PC-9 (cell line): ENCODE results near the gene ADSS1. TPM values are rescaled to one million over a fixed set of nuclear protein-coding genes. Genes with fewer than 3 reads are reported as not detected.

Source experiments
- BruUV-seq: library from RNA; stranded (reverse); fragments of 400-500 nt; replicated peaks from 2 replicates; lab custom pipeline; 2021; lab: Mats Ljungman, UMichigan
- CTCF ChIA-PET: fragments of 300-600 bp; sonication (Branson Sonifier 250); formaldehyde crosslinking; loops from one replicate; lab custom pipeline; 2022; ENCODE audit warnings: antibody characterized with exemption; lab: Charles Lee
- POLR2A ChIA-PET: fragments of 300-600 bp; sonication (Branson Sonifier 250); formaldehyde crosslinking; loops from one replicate; lab custom pipeline; 2022; ENCODE audit warnings: antibody characterized with exemption; ENCODE audit not compliant: unreplicated experiment; lab: Charles Lee
- DNase-seq, 2 experiments: peaks; one replicate each; pipeline versions ENCODE4 v3.0.0 to v3.0.0-alpha.2; 2015 to 2022; ENCODE audit warnings: mixed read lengths in 1 of 2
- H2AFZ ChIP-seq: fragments of 200-600 bp; sonication (generic); 2 replicates; pipeline ENCODE4 v1.8.1; 2017; ENCODE audit warnings: antibody characterized with exemption
- H3F3A ChIP-seq: fragments of 200-600 bp; sonication (generic); 2 replicates; pipeline ENCODE4 v1.8.1; 2017; ENCODE audit warnings: antibody characterized with exemption, mild to moderate bottlenecking, low read depth; ENCODE audit not compliant: insufficient read depth
- H3K27ac ChIP-seq: fragments of 200-600 bp; sonication (generic); 2 replicates; pipeline ENCODE4 v1.6.1; 2016; ENCODE audit warnings: mixed run types
- H3K27me3 ChIP-seq: fragments of 200-600 bp; sonication (generic); 2 replicates; pipeline ENCODE4 v1.6.1; 2016; ENCODE audit warnings: low read depth, mixed run types; ENCODE audit not compliant: insufficient read depth
- H3K36me3 ChIP-seq: fragments of 200-600 bp; sonication (generic); 2 replicates; pipeline ENCODE4 v1.6.1; 2016; ENCODE audit warnings: low read depth, mixed run types
- H3K4me1 ChIP-seq: fragments of 200-600 bp; sonication (generic); replicated peaks from 2 replicates; pipeline ENCODE4 v1.6.1; 2016; ENCODE audit warnings: mixed run types; ENCODE audit not compliant: insufficient read depth
- H3K4me2 ChIP-seq: fragments of 200-600 bp; sonication (generic); 2 replicates; pipeline ENCODE4 v1.6.1; 2017; ENCODE audit warnings: mixed run types
- H3K4me3 ChIP-seq: fragments of 200-600 bp; sonication (generic); 2 replicates; pipeline ENCODE4 v1.6.1; 2016; ENCODE audit warnings: mixed run types
- H3K79me2 ChIP-seq: fragments of 200-600 bp; sonication (generic); 2 replicates; pipeline ENCODE4 v1.6.1; 2017; ENCODE audit warnings: low read depth, mixed run types
- H3K9me2 ChIP-seq: fragments of 200-600 bp; sonication (generic); 2 replicates; pipeline ENCODE4 v1.8.1; 2017; ENCODE audit warnings: mild to moderate bottlenecking; ENCODE audit not compliant: insufficient read depth
- H3K9me3 ChIP-seq: fragments of 200-600 bp; sonication (generic); 2 replicates; pipeline ENCODE4 v1.8.1; 2016; ENCODE audit warnings: low read depth; ENCODE audit not compliant: insufficient read depth
- H4K20me1 ChIP-seq: fragments of 200-600 bp; sonication (generic); 2 replicates; pipeline ENCODE4 v1.8.1; 2017; ENCODE audit not compliant: insufficient read depth
- EZH2 ChIP-seq: fragments of 200-600 bp; sonication (generic); IDR thresholded peaks from 2 replicates; pipeline ENCODE4 v1.8.0; 2017; ENCODE audit warnings: antibody characterized with exemption, low read depth
- intact Hi-C: fragments of 100-400 bp; cut with micrococcal nuclease; formaldehyde crosslinking; loops from one replicate; pipeline ENCODE4 v1.10.0; 2022; ENCODE audit not compliant: unreplicated experiment
- total RNA-seq: library from RNA; stranded (reverse); gene quantifications from 2 replicates; pipeline ENCODE4 v1.2.3, GENCODE V29; 2021
- TF ChIP-seq, protein P1 (sequence below): fragments of 200-600 bp; sonication (generic); conservative IDR thresholded peaks from 2 replicates; pipeline ENCODE4 v1.6.1; 2017; ENCODE audit warnings: mixed run types, antibody characterized with exemption, mild to moderate bottlenecking, moderate library complexity

The ADSS1 gene
- total RNA-seq, 1 experiment from 2014 or later = 5.8 TPM

DNA sequence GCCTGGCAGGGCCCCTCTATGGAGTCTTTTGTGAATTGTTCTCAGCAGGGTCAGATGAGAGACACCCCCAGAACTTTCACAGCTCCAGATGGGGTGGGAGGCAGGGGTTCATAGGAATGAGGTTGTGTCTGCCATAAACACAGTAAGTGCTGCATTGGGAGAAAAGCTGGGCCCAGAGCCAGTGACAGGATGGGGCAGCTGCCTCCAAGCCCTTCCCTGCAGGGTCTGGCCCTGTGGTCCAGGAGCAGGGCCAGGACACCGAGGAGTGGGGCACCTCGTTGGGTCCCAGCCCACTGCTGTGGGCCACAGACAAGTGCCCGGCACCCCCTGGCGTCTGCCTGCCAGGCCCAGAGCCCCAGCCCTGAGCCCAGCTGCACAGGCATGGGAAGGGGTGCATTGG lies 21.4 kb upstream of the ADSS1 start:
- no TSS peak for BruUV-seq

DNA sequence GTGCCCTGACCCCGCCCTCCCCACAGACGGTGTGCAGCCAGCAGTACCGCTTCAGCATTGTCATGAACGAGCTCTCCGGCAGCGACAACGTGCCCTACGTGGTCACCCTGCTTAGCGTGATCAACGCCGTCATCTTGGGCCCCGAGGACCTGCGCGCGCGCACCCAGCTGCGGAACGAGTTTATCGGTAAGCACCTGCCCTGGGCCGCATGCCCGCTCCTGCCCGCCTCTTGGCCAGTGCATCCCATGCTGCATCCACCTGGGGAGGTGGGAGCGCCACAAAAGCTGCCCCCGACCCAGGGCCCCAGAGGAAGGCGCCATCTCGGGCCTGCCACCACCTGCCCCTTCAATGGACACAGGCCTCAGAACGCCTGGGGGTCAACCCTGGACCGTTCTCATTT lies 20.8 kb upstream of the ADSS1 start:
- POLR2A ChIA-PET = no interaction called here
- intact Hi-C loops = no loop called here
- no TSS peak for BruUV-seq

More for the DNA sequence above, 21.4 kb upstream of the ADSS1 start:
- Histone ChIP-seq H3K9me2 (no peaks in the 10 kb centered on the region), H3K4me2 (no peak overlapping the region), H3K4me1 (no peaks in the 10 kb centered on the region), H3K27me3 (no peaks in the 10 kb centered on the region), H3K36me3 (peaks cover 3% of the 10 kb centered on the region; the same call in 1 of the 2 replicates), H3K79me2 (no peaks in the 10 kb centered on the region), H3F3A (peaks cover 7% of the 10 kb centered on the region; the same call in 1 of the 2 replicates), H2AFZ (no peak overlapping the region), H3K4me3 (no peak overlapping the region), H3K27ac (no peak overlapping the region), H4K20me1 (peaks cover 21% of the 10 kb centered on the region), H3K9me3 (no peaks in the 10 kb centered on the region)
- no peak for DNase-seq
- CTCF ChIA-PET = no interaction called here
- POLR2A ChIA-PET = no interaction called here
- intact Hi-C loops = no loop called here
- TF ChIP-seq, protein P1, sequence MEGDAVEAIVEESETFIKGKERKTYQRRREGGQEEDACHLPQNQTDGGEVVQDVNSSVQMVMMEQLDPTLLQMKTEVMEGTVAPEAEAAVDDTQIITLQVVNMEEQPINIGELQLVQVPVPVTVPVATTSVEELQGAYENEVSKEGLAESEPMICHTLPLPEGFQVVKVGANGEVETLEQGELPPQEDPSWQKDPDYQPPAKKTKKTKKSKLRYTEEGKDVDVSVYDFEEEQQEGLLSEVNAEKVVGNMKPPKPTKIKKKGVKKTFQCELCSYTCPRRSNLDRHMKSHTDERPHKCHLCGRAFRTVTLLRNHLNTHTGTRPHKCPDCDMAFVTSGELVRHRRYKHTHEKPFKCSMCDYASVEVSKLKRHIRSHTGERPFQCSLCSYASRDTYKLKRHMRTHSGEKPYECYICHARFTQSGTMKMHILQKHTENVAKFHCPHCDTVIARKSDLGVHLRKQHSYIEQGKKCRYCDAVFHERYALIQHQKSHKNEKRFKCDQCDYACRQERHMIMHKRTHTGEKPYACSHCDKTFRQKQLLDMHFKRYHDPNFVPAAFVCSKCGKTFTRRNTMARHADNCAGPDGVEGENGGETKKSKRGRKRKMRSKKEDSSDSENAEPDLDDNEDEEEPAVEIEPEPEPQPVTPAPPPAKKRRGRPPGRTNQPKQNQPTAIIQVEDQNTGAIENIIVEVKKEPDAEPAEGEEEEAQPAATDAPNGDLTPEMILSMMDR = no peak
- TF ChIP-seq EZH2 = no peak

DNA sequence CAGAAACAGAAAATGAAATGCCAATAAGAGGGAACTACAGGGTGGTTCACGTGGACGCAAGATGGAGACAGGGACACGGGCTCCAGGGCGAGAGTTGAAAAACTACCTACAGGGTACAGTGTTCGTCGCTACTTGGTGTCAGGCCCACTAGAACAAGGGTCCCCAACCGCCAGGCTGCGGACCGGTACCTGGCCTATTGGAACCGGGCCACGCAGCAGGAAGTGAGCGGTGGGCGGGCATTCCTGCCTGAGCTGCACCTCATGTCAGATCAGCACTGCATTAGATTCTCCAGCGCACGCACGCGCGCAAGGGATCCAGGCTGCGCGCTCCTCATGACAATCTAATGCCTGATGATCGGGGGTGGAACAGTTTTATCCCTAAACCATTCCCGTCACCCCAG lies 19.8 kb upstream of the ADSS1 start:
- H3K4me3 ChIP-seq = no peak overlapping the region
- no peak overlapping the region for H3K27ac ChIP-seq
- no peak for DNase-seq
- H3K27me3 ChIP-seq = no peaks in the 10 kb centered on the region
- H4K20me1 ChIP-seq = peaks cover 14% of the 10 kb centered on the region
- POLR2A ChIA-PET = no interaction called here
- intact Hi-C loops = no loop called here
- CTCF ChIA-PET = no interaction called here
- H3K9me2 ChIP-seq = no peaks in the 10 kb centered on the region
- peaks cover 7% of the 10 kb centered on the region; the same call in 1 of the 2 replicates for H3F3A ChIP-seq
- H3K4me1 ChIP-seq = no peaks in the 10 kb centered on the region
- no peak overlapping the region for H3K4me2 ChIP-seq
- BruUV-seq = no TSS peak
- TF ChIP-seq, protein P1 = no peak
- no peak for TF ChIP-seq EZH2
- H3K36me3 ChIP-seq = peaks cover 3% of the 10 kb centered on the region; the same call in 1 of the 2 replicates
- no peaks in the 10 kb centered on the region for H3K9me3 ChIP-seq
- no peaks in the 10 kb centered on the region for H3K79me2 ChIP-seq
- H2AFZ ChIP-seq = no peak overlapping the region

More for the DNA sequence above, 20.8 kb upstream of the ADSS1 start:
- Histone ChIP-seq H3K4me1 (no peaks in the 10 kb centered on the region), H3K27me3 (no peaks in the 10 kb centered on the region), H3K4me2 (no peak overlapping the region), H3K36me3 (peaks cover 3% of the 10 kb centered on the region; the same call in 1 of the 2 replicates), H3F3A (peaks cover 7% of the 10 kb centered on the region; the same call in 1 of the 2 replicates), H3K9me2 (no peaks in the 10 kb centered on the region), H3K4me3 (no peak overlapping the region), H2AFZ (no peak overlapping the region), H3K79me2 (no peaks in the 10 kb centered on the region), H3K9me3 (no peaks in the 10 kb centered on the region), H4K20me1 (peaks cover 18% of the 10 kb centered on the region), H3K27ac (no peak overlapping the region)
- CTCF ChIA-PET = no interaction called here
- no peak for TF ChIP-seq EZH2
- TF ChIP-seq, protein P1 = no peak
- no peak for DNase-seq
